Adrenal gland (tissue), 12 donors: ENCODE measurements around the gene MADD. TPM values are rescaled to one million over a fixed set of nuclear protein-coding genes. Genes with fewer than 3 reads are reported as not detected.

Experiments
- DNase-seq, 7 donors: peaks; one replicate each; pipeline ENCODE4 v3.0.0-alpha.2; 2019 to 2020
- H3K27ac ChIP-seq, 5 donors: fragments of 200-600 bp; sonication (generic) in 4 of 5; 1 replicate in 3 of 5; 2 replicates in 2 of 5; pipeline versions ENCODE4 v1.5.1 to v1.8.0; 2016 to 2020; ENCODE audit warnings: mild to moderate bottlenecking in 1 of 5
- H3K27me3 ChIP-seq: fragments of 200-600 bp; 2 replicates; pipeline ENCODE4 v1.8.0; 2021
- H3K36me3 ChIP-seq, 2 donors: fragments of 200-600 bp; replicated peaks in 1 of 2; 1 replicate in 1 of 2; 2 replicates in 1 of 2; pipeline versions ENCODE4 v1.5.1 to v1.8.0; 2018 to 2022
- H3K4me1 ChIP-seq, 2 donors: fragments of 200-600 bp; replicated peaks in 1 of 2; 1 replicate in 1 of 2; 2 replicates in 1 of 2; pipeline versions ENCODE4 v1.5.1 to v1.8.0; 2018 to 2021
- H3K4me3 ChIP-seq, 4 donors: fragments of 200-600 bp; sonication (generic) in 3 of 4; one replicate each; pipeline ENCODE4 v1.5.1; 2016 to 2018
- H3K9me3 ChIP-seq, 3 donors: fragments of 200-600 bp; sonication (generic) in 1 of 3; replicated peaks in 1 of 3; 1 replicate in 2 of 3; 2 replicates in 1 of 3; pipeline versions ENCODE4 v1.5.1 to v1.8.0; 2016 to 2021
- POLR2A ChIP-seq, 2 donors: fragments of 450-650 bp; IDR thresholded peaks; one replicate each; pipeline ENCODE4 v1.6.1; 2017; ENCODE audit warnings: antibody characterized with exemption in 2 of 2, mild to moderate bottlenecking in 2 of 2, moderate library complexity in 1 of 2
- WGBS, 4 donors: extraction: QIAGEN DNeasy Blood & Tissue Kit in 2 of 4; methylation state at CpG; one replicate each; pipeline versions ENCODE4 v1.1.5 to v1.1.7; 2013 to 2017; 5-methylcytosine and 5-hydroxymethylcytosine counted together
- intact Hi-C, 2 donors: fragments of 100-400 bp; cut with DNase I; formaldehyde crosslinking; loops; one replicate each; pipeline versions ENCODE4 v1.14.1 to v1.15.0; 2022 to 2023
- polyA plus RNA-seq, 3 donors: library from polyadenylated mRNA; stranded (reverse); fragments of 200-250 nt in 2 of 3; fragments of 350-450 nt in 1 of 3; fragmentation: Illumina TruSeq in 1 of 3; extraction: RNeasy Lipid Tissue Mini Kit (QIAGEN cat#74804) in 1 of 3; gene quantifications; one replicate each; pipeline ENCODE4 v1.2.3, GENCODE V29; 2013 to 2014
- total RNA-seq, 9 donors: library from RNA; depleted of rRNA in 4 of 9; stranded (reverse); fragments of >200 nt in 4 of 9; fragments of 120-200 nt in 1 of 9; fragmentation: NEBNext Ultra II Directional in 1 of 9; extraction: Animal tissue kit (Norgen Biotek cat#: 25700) in 1 of 9; gene quantifications; one replicate each; pipeline versions ENCODE4 v1.1.0 to v1.2.4, GENCODE V29; 2013 to 2023
- TF ChIP-seq, protein P1 (sequence below), 6 experiments: fragments of 450-650 bp in 4 of 6; fragments of 200-600 bp in 2 of 6; sonication (generic) in 1 of 6; IDR thresholded peaks; 1 replicate in 5 of 6; 2 replicates in 1 of 6; pipeline versions ENCODE4 v1.5.1 to v1.8.0; 2016 to 2021; ENCODE audit warnings: antibody characterized with exemption in 6 of 6, mild to moderate bottlenecking in 2 of 6, moderate library complexity in 1 of 6
- donor health status: healthy with polysubstance abuse.
- donor health status: Bipolar disorder and iron deficiency.
- donor health status: DM: yes; HTN: yes; CAD: no.
- donor health status: DM: no; HTN: no; CAD: no.
- donor health status: DM: no; HTN: no; CAD: no.
- donor health status: DM: yes; HTN: yes; CAD: no.

MADD gene
- total and polyA plus RNA-seq, 12 donors: 33.4 to 83.0 (median 49.2) TPM

- no peak for TF ChIP-seq POLR2A (IDR thresholded peaks at IDR 0.05)
- TF ChIP-seq, protein P1, sequence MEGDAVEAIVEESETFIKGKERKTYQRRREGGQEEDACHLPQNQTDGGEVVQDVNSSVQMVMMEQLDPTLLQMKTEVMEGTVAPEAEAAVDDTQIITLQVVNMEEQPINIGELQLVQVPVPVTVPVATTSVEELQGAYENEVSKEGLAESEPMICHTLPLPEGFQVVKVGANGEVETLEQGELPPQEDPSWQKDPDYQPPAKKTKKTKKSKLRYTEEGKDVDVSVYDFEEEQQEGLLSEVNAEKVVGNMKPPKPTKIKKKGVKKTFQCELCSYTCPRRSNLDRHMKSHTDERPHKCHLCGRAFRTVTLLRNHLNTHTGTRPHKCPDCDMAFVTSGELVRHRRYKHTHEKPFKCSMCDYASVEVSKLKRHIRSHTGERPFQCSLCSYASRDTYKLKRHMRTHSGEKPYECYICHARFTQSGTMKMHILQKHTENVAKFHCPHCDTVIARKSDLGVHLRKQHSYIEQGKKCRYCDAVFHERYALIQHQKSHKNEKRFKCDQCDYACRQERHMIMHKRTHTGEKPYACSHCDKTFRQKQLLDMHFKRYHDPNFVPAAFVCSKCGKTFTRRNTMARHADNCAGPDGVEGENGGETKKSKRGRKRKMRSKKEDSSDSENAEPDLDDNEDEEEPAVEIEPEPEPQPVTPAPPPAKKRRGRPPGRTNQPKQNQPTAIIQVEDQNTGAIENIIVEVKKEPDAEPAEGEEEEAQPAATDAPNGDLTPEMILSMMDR (IDR thresholded peaks at IDR 0.05): no peak
- Histone ChIP-seq H3K36me3 (no peaks in the 10 kb centered on the region), H3K4me3 (no peak overlapping the region), H3K4me1 (peaks cover 18 to 21% of the 10 kb centered on the region in 2 donors), H3K9me3 (no peaks in the 10 kb centered on the region), H3K27me3 (no peaks in the 10 kb centered on the region), H3K27ac (peak overlapping the region in 1 of 5 donors; percentile 39)
- intact Hi-C loops: loop anchor here (5.0 to 10.0 kb wide), 2 partner anchors 86 to 173 kb away; partner anchors contain the start of gene ARFGAP2 (in 1 of the 2)
- DNase-seq: peak in 1 of 7 donors; percentile 21
- 85 to 100% (median 90%) methylated on average over 2 to 9 of the region's 9 CpGs for WGBS, 4 donors
These were observed 80.4 kb downstream of the MADD start for GRCh38 chr11:47350315-47350714.

DNA sequence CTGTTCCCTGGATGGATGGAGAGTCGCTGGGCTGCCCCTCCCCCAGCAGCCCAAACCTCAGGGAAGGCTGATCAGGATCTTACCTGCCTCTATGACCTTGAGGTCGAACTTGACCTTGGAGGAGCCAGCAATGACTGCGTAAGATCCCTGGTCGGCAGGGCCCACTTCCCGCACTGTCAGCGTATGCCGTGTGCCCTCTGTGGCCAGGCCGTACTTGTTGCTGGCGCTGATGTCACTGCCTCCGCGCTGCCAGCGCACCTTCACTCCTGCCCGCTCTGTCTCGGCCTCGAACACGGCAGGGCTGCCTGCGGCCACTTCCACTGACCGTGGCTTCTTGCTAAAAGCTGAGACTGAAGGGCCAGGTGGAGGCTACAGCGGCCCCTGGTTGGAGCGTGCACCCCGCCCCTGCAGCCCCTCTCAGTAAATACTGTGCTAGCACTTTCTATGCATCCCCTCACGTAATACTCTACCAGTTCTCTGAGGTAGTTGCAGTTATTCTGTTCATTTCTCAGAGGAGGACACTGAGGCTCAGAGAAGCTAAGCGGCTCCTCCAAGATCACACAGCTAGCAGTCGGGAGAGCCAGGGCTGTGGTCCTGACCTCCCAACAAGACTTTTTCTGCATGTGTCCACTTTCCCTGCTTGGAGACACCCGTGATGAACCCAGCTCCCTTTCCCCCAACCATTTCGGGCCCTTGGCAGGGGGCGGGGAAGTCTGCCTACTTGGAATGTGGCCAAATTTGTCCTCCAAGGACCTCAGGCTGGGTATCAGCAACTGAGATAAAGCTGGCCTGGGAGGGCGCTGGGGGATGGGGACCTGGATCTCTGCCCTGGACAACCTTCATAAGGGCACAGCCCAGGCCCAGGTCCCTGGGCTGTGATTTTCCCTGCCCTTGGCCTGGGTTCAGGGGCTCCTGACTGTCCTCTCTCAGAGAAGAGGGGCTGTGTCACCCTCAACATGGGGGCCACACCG is 81.5 kb downstream of the MADD start:
- Histone ChIP-seq H3K4me1 (peaks cover 21% of the 10 kb centered on the region in 2 donors), H3K27me3 (no peaks in the 10 kb centered on the region), H3K36me3 (no peaks in the 10 kb centered on the region), H3K27ac (peak overlapping the region in 4 of 5 donors; percentile 39 to 79 (median 58)), H3K9me3 (no peaks in the 10 kb centered on the region), H3K4me3 (peak overlapping the region in 1 of 4 donors; percentile 17)
- intact Hi-C loops: loop anchor here (5.0 to 10.0 kb wide), 2 partner anchors 87 to 174 kb away; partner anchors contain the start of gene ARFGAP2 (in 1 of the 2)
- TF ChIP-seq, protein P1 (IDR thresholded peaks at IDR 0.05): no peak
- no peak for TF ChIP-seq POLR2A (IDR thresholded peaks at IDR 0.05)
- DNase-seq: peak; percentile 65 to 88 (median 83)
- WGBS, 4 donors: 48 to 63% (median 50%) methylated on average over 18 to 29 of the region's 29 CpGs

DNA sequence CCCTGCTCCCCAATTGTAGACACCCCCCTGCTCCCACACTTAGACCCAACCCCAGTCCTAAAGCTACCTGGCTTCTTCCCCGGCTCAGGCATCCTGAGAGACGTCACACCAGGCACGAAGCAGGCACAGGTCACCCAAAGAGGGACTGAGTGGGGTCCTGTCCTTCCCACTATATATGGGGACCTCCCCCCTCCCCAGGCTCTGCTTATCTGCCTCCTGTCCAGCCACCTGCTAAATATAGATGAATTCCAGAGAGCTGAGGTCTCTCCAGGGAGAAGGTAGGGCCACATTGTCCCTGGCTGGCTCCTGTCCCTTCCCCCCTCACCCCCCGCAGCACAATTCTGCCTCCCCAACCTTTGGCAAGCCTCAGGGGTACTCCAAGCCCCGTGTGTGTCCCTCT is 82.6 kb downstream of the MADD start, which contains the start of gene MYBPC3:
Gene MYBPC3 (minus strand): TSS at position 147 of the 400 bp plus-strand sequence. CDS start 55 bp downstream, at position 92.
- Histone ChIP-seq H3K4me1 (peaks cover 21% of the 10 kb centered on the region in 2 donors), H3K27ac (peak within 1 kb of the TSS in 4 of 5 donors; percentile 39 to 79 (median 58)), H3K27me3 (no peaks in the 10 kb centered on the region), H3K9me3 (no peaks in the 10 kb centered on the region), H3K36me3 (no peaks in the 10 kb centered on the region), H3K4me3 (no peak within 1 kb of the TSS)
- DNase-seq: peak in 1 of 7 donors; percentile 20
- TF ChIP-seq POLR2A (IDR thresholded peaks at IDR 0.05): no peak
- TF ChIP-seq, protein P1 (IDR thresholded peaks at IDR 0.05): no peak
- intact Hi-C loops: loop anchor here (5.0 to 10.0 kb wide), 2 partner anchors 88 to 175 kb away; partner anchors contain the start of gene ARFGAP2 (in 1 of the 2)
- 66 to 80% (median 71%) methylated on average over 4 to 5 of the region's 5 CpGs for WGBS, 4 donors
